ENCODE measurements around the gene UQCRH.
"Not testable (repeated sequence)": the region's sequence is repeated elsewhere in the genome, so short reads cannot be mapped to it uniquely, and the experiment has no call there.

UQCRH gene

DNA sequence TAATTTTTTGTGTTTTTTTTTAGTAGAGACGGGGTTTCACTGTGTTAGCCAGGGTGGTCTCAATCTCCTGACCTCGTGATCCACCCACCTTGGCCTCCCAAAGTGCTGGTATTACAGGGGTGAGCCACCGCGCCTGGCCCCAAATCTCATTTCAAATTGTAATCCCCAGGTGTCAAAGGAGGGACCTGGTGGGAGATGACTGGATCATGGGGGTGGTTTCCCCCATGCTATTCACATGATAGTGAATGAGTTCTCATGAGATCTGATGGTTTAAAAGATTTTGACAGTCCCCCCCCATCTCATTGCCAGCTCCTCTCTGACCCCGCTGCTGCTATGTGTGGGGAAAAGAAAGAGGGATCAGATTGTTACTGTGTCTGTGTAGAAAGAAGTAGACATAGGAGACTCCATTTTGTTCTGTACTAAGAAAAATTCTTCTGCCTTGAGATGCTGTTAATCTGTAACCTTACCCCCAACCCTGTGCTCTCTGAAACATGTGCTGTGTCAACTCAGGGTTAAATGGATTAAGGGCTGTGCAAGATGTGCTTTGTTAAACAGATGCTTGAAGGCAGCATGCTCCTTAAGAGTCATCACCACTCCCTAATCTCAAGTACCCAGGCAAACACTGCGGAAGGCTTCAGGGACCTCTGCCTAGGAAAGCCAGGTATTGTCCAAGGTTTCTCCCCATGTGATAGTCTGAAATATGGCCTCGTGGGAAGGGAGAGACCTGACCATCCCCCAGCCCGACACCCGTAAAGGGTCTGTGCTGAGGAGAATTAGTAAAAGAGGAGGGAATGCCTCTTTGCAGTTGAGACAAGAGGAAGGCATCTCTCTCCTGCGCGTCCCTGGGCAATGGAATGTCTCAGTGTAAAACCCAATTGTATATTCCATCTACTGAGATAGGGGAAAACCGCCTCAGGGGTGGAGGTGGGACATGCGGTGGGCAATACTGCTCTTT is 16.7 kb downstream of the UQCRH start:
- H3K27ac ChIP-seq (ENCODE audit: low read depth, low read length); H3K9me3 ChIP-seq (ENCODE audit: insufficient read depth, low read depth, low read length); H3K4me1 ChIP-seq (ENCODE audit: insufficient read depth, low read length); H3K4me3 ChIP-seq (ENCODE audit: low read length); H3K9ac ChIP-seq (ENCODE audit: low read depth, low read length); H3K27me3 ChIP-seq (ENCODE audit: insufficient read depth, low read length): not testable (repeated sequence)
- 63% methylated on average over 4 of the region's 13 CpGs for WGBS
- H3K36me3 ChIP-seq (ENCODE audit: insufficient read depth, low read length), result peaks cover 20% of the 10 kb centered on the region

DNA sequence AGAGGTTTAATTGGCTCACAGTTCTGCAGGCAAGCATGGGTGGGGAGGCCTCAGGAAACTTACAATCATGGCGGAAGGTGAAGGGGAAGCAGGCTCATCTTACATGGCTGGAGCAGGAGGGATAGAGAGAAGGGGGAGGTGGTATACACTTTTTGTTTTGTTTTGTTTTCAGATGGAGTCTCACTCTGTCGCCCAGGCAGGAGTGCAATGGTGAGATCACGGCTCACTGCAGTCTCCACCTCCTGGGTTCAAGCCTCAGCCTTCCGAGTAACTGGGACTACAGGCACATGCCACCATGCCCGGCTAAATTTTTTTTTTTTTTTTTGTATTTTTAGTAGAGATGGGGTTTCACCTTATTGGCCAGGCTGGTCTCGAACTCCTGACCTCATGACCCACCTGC is 18.7 kb downstream of the UQCRH start:
- not testable (repeated sequence) for H3K9ac ChIP-seq (ENCODE audit: low read depth, low read length); H3K9me3 ChIP-seq (ENCODE audit: insufficient read depth, low read depth, low read length); H3K4me1 ChIP-seq (ENCODE audit: insufficient read depth, low read length); H3K36me3 ChIP-seq (ENCODE audit: insufficient read depth, low read length); H3K27me3 ChIP-seq (ENCODE audit: insufficient read depth, low read length); H3K4me3 ChIP-seq (ENCODE audit: low read length); H3K27ac ChIP-seq (ENCODE audit: low read depth, low read length)
- WGBS, result 95% methylated on average over 6 of the region's 6 CpGs

DNA sequence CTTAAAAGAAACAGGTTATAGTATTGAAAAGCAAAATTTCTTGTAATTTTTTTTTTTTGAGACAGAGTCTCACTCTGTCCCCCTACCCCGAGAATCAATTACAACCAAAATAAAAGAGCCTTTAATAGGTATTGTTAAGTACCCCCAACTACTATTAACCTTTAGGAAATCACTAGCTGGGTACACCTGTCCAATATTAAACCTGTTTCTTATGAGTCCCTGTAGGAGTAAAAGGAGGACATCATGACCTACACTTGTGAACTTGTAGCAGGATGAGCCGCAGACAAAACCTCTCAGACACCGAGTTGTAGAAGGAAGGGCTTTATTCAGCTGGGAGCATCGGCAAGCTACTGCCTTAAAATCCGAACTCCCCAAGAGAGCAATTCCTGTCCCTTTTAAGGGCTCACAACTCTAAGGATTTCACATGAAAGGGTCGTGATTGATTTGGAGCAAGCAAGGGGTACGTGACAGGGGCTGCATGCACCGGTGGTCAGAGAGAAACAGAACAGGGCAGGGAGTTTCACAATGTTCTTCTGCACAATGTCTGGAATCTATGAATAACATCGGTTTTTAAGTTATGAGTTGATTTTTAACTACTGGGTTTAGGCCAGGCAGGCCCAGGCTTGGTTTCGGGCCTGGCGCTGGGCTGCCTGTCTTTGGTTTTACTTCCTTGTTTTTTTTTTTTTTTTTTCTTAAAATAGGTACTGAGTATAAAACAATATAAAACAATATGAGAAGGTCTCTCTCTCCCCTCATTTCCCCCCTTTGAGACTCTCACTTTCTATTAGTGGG is 22.0 kb downstream of the UQCRH start:
- 94% methylated on average over 7 of the region's 11 CpGs for WGBS
- not testable (repeated sequence) for H3K4me3 ChIP-seq (ENCODE audit: low read length); H3K27ac ChIP-seq (ENCODE audit: low read depth, low read length)

DNA sequence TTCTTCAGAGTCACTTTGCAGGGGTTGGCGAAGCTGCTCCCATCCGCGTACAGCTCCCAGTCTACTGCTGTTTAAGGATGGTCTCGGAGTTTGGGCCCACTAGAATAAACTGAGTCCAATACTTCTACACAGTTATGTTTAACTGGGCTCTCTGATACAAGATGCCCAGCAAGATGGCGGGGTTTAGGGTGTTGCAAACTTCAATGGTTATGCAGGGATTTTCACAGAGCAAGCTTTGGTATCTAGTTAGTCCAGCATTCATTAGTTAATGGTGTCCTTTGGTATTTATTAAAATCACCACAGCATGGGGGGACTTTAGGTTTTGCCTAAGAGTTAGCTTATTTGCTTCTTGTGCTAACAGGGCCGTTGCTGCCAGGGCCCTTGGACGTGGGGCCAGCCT is 24.7 kb downstream of the UQCRH start:
- H3K4me1 ChIP-seq (ENCODE audit: insufficient read depth, low read length), result peaks cover 18% of the 10 kb centered on the region
- H3K27me3 ChIP-seq (ENCODE audit: insufficient read depth, low read length); H3K27ac ChIP-seq (ENCODE audit: low read depth, low read length); H3K9ac ChIP-seq (ENCODE audit: low read depth, low read length); H3K36me3 ChIP-seq (ENCODE audit: insufficient read depth, low read length); H3K4me3 ChIP-seq (ENCODE audit: low read length); H3K9me3 ChIP-seq (ENCODE audit: insufficient read depth, low read depth, low read length): not testable (repeated sequence)
- 88% methylated on average over 7 of the region's 7 CpGs for WGBS

More for the DNA sequence above, 22.0 kb downstream of the UQCRH start:
- peaks cover 16% of the 10 kb centered on the region for H3K4me1 ChIP-seq (ENCODE audit: insufficient read depth, low read length)
- H3K9me3 ChIP-seq (ENCODE audit: insufficient read depth, low read depth, low read length); H3K36me3 ChIP-seq (ENCODE audit: insufficient read depth, low read length); H3K9ac ChIP-seq (ENCODE audit: low read depth, low read length); H3K27me3 ChIP-seq (ENCODE audit: insufficient read depth, low read length): not testable (repeated sequence)

DNA sequence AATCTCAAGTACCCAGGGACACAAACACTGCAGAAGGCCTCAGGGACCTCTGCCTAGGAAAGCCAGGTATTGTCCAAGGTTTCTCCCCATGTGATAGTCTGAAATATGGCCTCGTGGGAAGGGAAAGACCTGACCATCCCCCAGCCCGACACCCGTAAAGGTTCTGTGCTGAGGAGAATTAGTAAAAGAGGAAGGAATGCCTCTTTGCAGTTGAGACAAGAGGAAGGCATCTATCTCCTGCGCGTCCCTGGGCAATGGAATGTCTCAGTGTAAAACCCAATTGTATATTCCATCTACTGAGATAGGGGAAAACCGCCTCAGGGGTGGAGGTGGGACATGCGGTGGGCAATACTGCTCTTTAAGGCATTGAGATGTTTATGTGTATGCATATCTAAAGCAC is 26.3 kb downstream of the UQCRH start:
- not testable (repeated sequence) for H3K9ac ChIP-seq (ENCODE audit: low read depth, low read length); H3K9me3 ChIP-seq (ENCODE audit: insufficient read depth, low read depth, low read length); H3K27me3 ChIP-seq (ENCODE audit: insufficient read depth, low read length); H3K27ac ChIP-seq (ENCODE audit: low read depth, low read length); H3K4me3 ChIP-seq (ENCODE audit: low read length); H3K36me3 ChIP-seq (ENCODE audit: insufficient read depth, low read length)
- H3K4me1 ChIP-seq (ENCODE audit: insufficient read depth, low read length), result peaks cover 18% of the 10 kb centered on the region
- 44% methylated on average over 4 of the region's 7 CpGs for WGBS

DNA sequence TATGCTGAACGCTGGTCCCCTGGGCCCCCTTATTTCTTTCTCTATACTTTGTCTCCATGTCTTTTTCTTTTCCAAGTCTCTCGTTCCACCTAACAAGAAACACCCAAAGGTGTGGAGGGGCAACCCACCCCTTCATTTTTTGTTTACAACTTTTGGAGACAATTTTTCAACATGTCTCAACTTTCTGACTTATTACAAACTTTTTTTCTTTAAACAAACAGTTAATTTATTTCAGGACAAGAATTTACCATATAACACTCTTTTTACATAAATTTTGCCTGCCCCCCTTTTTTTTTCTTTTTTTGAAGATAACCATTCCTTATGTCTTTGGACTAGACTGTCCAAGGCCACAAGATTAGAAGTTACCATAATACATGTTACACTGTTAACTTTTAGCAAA is 26.9 kb downstream of the UQCRH start:
- not testable (repeated sequence) for H3K9ac ChIP-seq (ENCODE audit: low read depth, low read length)
- 82% methylated on average over 2 of the region's 2 CpGs for WGBS
- H3K4me1 ChIP-seq (ENCODE audit: insufficient read depth, low read length), result peaks cover 18% of the 10 kb centered on the region

DNA sequence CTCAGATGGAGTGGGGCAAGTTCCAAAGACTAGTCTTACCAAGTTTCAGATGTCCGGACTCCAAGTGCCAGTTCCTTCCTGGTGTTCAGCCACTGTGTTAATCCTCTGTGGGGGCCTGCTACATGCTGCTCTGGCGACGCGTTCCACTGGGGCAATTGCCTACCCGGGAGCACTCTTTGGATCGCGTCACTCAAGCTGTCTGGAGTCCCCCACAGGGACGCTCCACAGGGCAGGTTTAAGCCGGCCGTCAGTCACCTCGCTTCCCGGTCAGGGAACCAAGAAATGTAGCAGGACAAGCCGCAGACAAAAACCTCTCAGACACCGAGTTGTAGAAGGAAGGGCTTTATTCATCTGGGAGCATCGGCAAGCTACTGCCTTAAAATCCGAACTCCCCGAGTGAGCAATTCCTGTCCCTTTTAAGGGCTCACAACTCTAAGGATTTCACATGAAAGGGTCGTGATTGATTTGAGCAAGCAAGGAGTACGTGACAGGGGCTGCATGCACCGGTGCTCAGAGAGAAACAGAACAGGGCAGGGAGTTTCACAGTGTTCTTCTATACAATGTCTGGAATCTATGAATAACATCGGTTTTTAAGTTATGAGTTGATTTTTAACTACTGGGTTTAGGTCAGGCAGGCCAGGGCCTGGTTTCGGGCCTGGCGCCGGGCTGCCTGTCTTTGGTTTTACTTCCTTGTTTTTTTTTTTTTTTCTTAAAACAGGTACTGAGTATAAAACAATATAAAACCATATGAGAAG is 28.5 kb downstream of the UQCRH start:
- WGBS, result 70% methylated on average over 21 of the region's 24 CpGs
- not testable (repeated sequence) for H3K9me3 ChIP-seq (ENCODE audit: insufficient read depth, low read depth, low read length); H3K36me3 ChIP-seq (ENCODE audit: insufficient read depth, low read length); H3K9ac ChIP-seq (ENCODE audit: low read depth, low read length); H3K27me3 ChIP-seq (ENCODE audit: insufficient read depth, low read length); H3K27ac ChIP-seq (ENCODE audit: low read depth, low read length); H3K4me3 ChIP-seq (ENCODE audit: low read length)
- H3K4me1 ChIP-seq (ENCODE audit: insufficient read depth, low read length), result peaks cover 18% of the 10 kb centered on the region

More for the DNA sequence above, 26.9 kb downstream of the UQCRH start:
- not testable (repeated sequence) for H3K36me3 ChIP-seq (ENCODE audit: insufficient read depth, low read length); H3K4me3 ChIP-seq (ENCODE audit: low read length); H3K9me3 ChIP-seq (ENCODE audit: insufficient read depth, low read depth, low read length); H3K27ac ChIP-seq (ENCODE audit: low read depth, low read length); H3K27me3 ChIP-seq (ENCODE audit: insufficient read depth, low read length)

DNA sequence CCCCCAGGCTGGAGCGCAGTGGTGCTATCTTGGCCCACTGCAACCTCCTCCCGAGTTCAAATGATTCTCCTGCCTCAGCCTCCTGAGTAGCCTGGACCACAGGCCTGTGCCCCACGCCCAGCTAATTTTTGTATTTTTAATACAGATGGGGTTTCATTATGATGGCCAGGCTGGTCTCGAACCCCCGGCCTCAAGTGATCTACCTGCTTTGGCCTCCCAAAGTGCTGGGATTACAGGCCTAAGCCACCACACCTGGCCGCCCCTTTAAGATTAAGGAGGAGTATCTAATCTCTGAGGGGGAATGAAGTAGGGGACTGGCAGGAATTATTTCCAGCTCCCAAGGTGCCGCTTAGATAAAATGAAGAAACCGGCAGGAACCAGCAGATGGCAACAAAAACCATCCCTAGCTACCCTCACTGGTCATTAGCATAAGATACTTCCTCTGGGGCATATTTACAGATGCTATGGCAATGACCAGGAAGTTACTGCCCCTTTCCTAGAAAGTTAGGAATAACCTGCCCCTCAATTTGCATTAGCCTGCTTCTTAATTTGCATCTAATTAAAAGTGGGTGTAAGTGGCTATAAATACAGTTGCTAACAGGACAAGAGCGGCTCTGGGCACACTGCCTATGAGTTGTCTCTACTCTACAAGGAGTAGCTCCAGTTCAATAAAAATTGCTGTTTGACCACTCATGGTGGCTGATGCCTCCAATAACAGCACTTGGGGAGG is 30.0 kb downstream of the UQCRH start:
- Histone ChIP-seq H3K9ac (ENCODE audit: low read depth, low read length) (no peak overlapping the region), H3K4me1 (ENCODE audit: insufficient read depth, low read length) (peaks cover 18% of the 10 kb centered on the region), H3K9me3 (ENCODE audit: insufficient read depth, low read depth, low read length) (no peaks in the 10 kb centered on the region), H3K27ac (ENCODE audit: low read depth, low read length) (no peak overlapping the region), H3K27me3 (ENCODE audit: insufficient read depth, low read length) (no peaks in the 10 kb centered on the region), H3K36me3 (ENCODE audit: insufficient read depth, low read length) (no peaks in the 10 kb centered on the region), H3K4me3 (ENCODE audit: low read length) (no peak overlapping the region)
- WGBS, result 75% methylated on average over 9 of the region's 9 CpGs

DNA sequence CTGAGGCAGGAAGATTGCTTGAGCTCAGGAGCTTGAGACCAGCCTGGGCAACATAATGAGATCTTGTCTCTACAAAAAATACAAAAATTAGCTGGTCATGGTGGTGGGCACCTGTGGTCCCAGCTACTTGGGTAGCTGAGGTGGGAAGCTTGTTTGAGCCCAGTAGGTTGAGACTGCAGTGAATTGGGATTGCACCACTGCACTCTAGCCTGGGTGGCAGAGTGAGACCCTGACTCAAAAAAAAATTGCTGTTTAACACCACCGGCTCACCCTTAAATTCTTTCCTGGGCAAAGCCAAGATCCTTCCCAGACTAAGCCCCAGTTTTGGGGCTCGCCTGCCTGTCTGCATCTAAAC is 30.5 kb downstream of the UQCRH start:
- no peak overlapping the region for H3K27ac ChIP-seq (ENCODE audit: low read depth, low read length)
- H3K36me3 ChIP-seq (ENCODE audit: insufficient read depth, low read length), result no peaks in the 10 kb centered on the region
- H3K4me1 ChIP-seq (ENCODE audit: insufficient read depth, low read length), result peaks cover 16% of the 10 kb centered on the region
- H3K27me3 ChIP-seq (ENCODE audit: insufficient read depth, low read length), result no peaks in the 10 kb centered on the region
- no peak overlapping the region for H3K4me3 ChIP-seq (ENCODE audit: low read length)
- H3K9ac ChIP-seq (ENCODE audit: low read depth, low read length), result no peak overlapping the region
- H3K9me3 ChIP-seq (ENCODE audit: insufficient read depth, low read depth, low read length), result no peaks in the 10 kb centered on the region
- WGBS, result 95% methylated on average over 2 of the region's 2 CpGs

DNA sequence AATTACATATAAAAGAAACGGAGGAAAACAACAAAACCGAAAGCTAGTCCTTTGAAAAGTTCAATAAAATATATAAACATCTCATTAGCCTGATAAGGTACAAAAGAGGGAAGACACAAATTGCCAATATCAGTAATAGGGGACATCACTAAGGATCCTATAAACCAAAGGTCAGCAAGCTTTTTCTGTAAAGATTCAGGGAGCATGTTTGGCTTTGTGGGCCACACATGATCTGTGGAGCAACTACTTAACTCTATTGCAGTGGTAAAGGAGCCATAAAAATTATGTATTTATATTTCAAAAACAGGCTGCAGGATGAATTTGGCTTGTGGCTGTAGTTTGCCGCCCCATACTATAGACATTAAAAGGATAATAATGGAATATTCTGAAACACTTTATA is 31.6 kb downstream of the UQCRH start:
- Histone ChIP-seq H3K27me3 (ENCODE audit: insufficient read depth, low read length) (no peaks in the 10 kb centered on the region), H3K36me3 (ENCODE audit: insufficient read depth, low read length) (no peaks in the 10 kb centered on the region), H3K9ac (ENCODE audit: low read depth, low read length) (no peak overlapping the region), H3K4me3 (ENCODE audit: low read length) (no peak overlapping the region), H3K27ac (ENCODE audit: low read depth, low read length) (no peak overlapping the region), H3K9me3 (ENCODE audit: insufficient read depth, low read depth, low read length) (no peaks in the 10 kb centered on the region), H3K4me1 (ENCODE audit: insufficient read depth, low read length) (peaks cover 10% of the 10 kb centered on the region)
- WGBS, result no CpG with 5 or more reads among the region's 3 CpGs
